ENCODE results near the gene CFAP53.
"Not testable (repeated sequence)": the region's sequence is repeated elsewhere in the genome, so short reads cannot be mapped to it uniquely, and the experiment has no call there.

CFAP53 gene

GRCh38 chr18:50268022-50268747, 1.9 kb upstream of the CFAP53 start:
- DNase-seq, result peak; percentile 80

GRCh38 chr18:50262977-50263376, 3.3 kb downstream of the CFAP53 start:
- DNase-seq, result no peak

- DNase-seq, result no peak
Observed at GRCh38 chr18:50250935-50251334, 15.4 kb downstream of the CFAP53 start.

- DNase-seq, result no peak
Observed at GRCh38 chr18:50249576-50249975, 16.7 kb downstream of the CFAP53 start.

- no peak for DNase-seq
Observed at GRCh38 chr18:50247561-50247960, 18.7 kb downstream of the CFAP53 start.

- not testable (repeated sequence) for DNase-seq
Observed at GRCh38 chr18:50241768-50242167, 24.5 kb downstream of the CFAP53 start.

GRCh38 chr18:50240080-50240563, 26.2 kb downstream of the CFAP53 start:
- DNase-seq, result no peak

GRCh38 chr18:50232419-50232818, 33.9 kb downstream of the CFAP53 start:
- DNase-seq, result no peak

GRCh38 chr18:50231621-50232020, 34.7 kb downstream of the CFAP53 start:
- no peak for DNase-seq

GRCh38 chr18:50220249-50220648, 46.0 kb downstream of the CFAP53 start:
- not testable (repeated sequence) for DNase-seq

GRCh38 chr18:50218432-50219197, 47.7 kb downstream of the CFAP53 start:
- DNase-seq, result peak; percentile 21

- DNase-seq, result no peak
Observed at GRCh38 chr18:50209311-50209710, 57.0 kb downstream of the CFAP53 start.

- DNase-seq, result no peak
Observed at GRCh38 chr18:50207722-50208121, 58.6 kb downstream of the CFAP53 start.

GRCh38 chr18:50203801-50204604, 62.3 kb downstream of the CFAP53 start:
- no peak for DNase-seq

GRCh38 chr18:50201476-50202018, 64.7 kb downstream of the CFAP53 start:
- DNase-seq, result no peak

- no peak for DNase-seq
Observed at GRCh38 chr18:50199921-50200320, 66.4 kb downstream of the CFAP53 start.

GRCh38 chr18:50199346-50199855, 66.9 kb downstream of the CFAP53 start:
- no peak for DNase-seq

GRCh38 chr18:50196261-50196660, 70.0 kb downstream of the CFAP53 start:
- DNase-seq, result no peak

- no peak for DNase-seq
Observed at GRCh38 chr18:50195689-50196088, 70.6 kb downstream of the CFAP53 start.

GRCh38 chr18:50194631-50195532, 71.4 kb downstream of the CFAP53 start, which contains the start of gene MYO5B:
MYO5B (minus strand) TSS chr18:50195147; CDS start chr18:50194793, 354 bp downstream.
- DNase-seq, result peak; percentile 14

All from activated gamma-delta T cell treated with Interleukin-2 at 50 U/mL for 16 hours (primary cell).